ENCODE measurements around the gene CD93.

CD93 gene

DNA sequence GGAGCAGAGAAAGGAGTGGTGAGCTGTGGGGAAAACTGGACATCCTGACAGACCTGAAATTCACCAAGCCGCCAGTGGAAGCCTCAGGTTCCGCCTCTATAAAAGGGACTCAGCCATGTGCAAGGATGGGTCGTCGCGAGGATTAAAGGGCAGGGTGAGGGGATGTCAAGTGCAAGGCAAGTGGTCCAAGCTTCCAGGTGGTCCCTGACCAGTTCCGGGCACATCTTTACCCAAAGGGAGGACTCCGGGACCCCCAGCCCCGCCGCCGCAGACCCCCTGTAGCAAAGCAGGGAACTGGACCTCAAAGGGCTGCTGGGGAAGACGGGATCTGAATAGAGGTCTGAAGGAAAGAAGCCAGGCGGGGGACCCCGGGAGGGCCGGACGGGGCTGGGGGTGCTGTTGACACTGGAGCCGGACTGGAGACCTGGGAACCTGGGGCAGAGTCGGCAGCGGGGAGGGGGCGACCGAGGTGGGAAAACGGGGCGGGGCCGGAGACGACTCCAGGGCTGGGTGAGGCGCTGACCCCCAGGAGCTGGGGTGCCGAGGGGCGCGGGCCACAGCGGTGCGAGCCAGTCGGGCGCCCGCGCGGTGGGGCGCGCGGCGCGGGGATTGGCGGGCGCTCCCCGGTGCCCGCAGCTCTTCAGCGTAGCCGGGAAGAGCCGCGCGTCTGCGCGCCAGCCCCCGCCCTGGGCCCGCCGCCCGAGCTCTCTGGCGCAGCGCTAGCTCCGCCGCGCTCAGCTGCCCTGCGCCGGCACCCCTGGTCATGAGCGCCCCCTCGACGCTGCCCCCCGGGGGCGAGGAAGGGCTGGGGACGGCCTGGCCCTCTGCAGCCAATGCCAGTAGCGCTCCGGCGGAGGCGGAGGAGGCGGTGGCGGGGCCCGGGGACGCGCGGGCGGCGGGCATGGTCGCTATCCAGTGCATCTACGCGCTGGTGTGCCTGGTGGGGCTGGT is 51.1 kb downstream of the CD93 start, which contains the start of gene SSTR4:
TSS of gene SSTR4 (plus strand) at position 592 of the 951 bp plus-strand sequence. CDS start at position 764, 172 bp downstream.
- DNase-seq, result no peak

DNA sequence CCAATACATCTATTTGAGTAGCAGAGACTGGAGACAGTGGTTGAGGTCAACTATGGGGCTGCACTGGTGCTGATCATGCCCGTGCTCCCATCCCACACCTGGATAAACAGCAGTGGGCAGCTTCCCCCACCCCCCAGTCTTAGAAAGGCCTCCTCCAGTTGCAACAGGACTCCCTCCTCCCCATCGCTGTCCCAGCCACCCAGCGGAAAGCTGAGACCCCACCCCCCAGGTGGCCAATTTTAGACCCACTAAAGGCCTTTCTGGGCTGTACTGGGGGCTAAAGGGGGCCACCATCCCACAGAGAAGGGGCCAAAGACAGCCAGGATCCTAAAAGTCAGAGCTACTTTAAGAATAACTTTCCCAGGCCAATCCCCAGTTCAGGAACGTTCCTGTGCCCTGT is 52.2 kb downstream of the CD93 start:
- no peak for DNase-seq

DNA sequence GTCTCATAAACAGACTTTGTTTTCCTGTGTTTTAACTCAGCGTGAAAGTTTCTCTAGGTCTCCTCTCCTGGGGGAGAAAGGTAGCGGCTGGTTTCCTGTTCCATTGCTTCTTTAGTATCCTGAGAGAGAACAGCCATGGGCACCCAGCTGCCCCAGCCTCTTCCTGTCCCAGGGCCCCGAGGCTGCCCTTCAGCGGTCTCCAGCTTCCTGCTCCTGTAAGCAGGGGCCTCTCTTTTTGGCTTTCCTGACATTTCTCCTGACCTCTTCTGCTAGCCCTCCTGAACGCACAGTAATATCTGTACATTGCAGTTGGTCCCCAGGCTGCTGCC is 53.4 kb downstream of the CD93 start:
- no peak for DNase-seq

DNA sequence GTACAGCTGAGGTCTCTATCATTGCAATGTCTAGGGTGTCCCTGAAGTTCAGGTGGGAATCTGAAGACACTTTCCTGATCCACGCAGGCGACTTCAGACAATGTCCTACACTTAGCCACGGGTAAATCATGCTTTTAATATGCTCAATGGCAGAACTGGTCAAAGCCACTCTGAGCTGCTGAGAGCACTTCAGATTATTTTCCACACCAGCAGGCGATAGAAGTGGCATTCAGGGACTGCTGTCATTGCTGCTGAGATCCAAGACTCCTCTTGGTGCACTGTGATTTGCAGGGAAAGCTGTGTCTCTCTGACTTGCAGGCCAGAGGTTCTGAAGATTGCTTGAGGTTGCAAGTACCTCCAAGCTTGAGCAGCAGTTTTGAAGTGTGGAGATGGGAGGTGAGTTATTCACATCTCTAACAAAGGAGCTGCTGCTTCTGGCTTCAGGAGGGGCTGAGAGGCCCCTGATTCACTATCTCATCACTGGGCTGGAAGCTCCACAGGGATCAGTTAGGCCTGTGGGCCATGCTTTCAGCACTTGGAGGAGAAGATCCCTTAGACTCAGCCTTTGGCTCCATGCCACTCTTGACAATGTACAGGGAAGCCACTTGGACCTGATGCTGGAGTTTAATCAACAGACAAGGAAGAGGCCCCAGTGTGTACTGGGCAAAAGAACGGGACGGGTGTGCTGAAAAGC is 53.9 kb downstream of the CD93 start:
- no peak for DNase-seq

- DNase-seq, result no peak
Observed at GRCh38 chr20:23031346-23031745, 54.8 kb downstream of the CD93 start.
